ENCODE data around the gene NETO2.

GRCh38 chr16:47129755-47130435 is 13.8 kb downstream of the NETO2 start:
- TF ChIP-seq CTCF (IDR thresholded peaks at IDR 0.05; ENCODE audit: insufficient read depth, low read length, poor library complexity, severe bottlenecking) (no peak), EZH2phosphoT487 (conservative IDR thresholded peaks at IDR 0.05; ENCODE audit: low read length) (no peak)
